Measurements from ENCODE around the gene FAXDC2. TPM values are rescaled to one million over a fixed set of nuclear protein-coding genes. Genes with fewer than 3 reads are reported as not detected.

The FAXDC2 gene
- total and polyA plus RNA-seq, 9 of the 15 experiments (the other 6 are each of a cell fraction or from before 2014, with no cell fraction given): 2.4 to 30.0 (median 9.9) TPM

GRCh38 chr5:154823605-154824004 is 26.8 kb downstream of the FAXDC2 start:
- peaks cover 76% of the 10 kb centered on the region for H3K36me3 ChIP-seq (ENCODE audit: control insufficient read depth, insufficient read depth, low read length)
- H3K27me3 ChIP-seq (ENCODE audit: control insufficient read depth in 2 of 2, insufficient read depth in 2 of 2, low read length in 2 of 2): no peaks in the 10 kb centered on the region
- ATAC-seq (no peak), DNase-seq (ENCODE audit: extremely low read depth in 1 of 4, low spot score in 3 of 4) (no peak), FAIRE-seq (no peak)
- H3K79me2 ChIP-seq (ENCODE audit: control insufficient read depth, insufficient read depth, low read length): peaks cover 5% of the 10 kb centered on the region; the same call in 1 of the 3 replicates
- no peaks in the 10 kb centered on the region for H3K9me3 ChIP-seq (replicated peaks; ENCODE audit: control insufficient read depth, insufficient read depth, low read depth, low read length)
- H3K9me1 ChIP-seq (ENCODE audit: control insufficient read depth, insufficient read depth, low read length): peaks cover 3% of the 10 kb centered on the region
- ChIA-PET POLR2A (interaction anchor here (0.6 kb wide), 1 partner anchor 33 kb away, joined by 5 read pairs; no protein-coding TSS in a partner anchor), CTCF (ENCODE audit: low intra/inter-chr PET ratio) (interaction anchor here (0.6 kb wide), 1 partner anchor 167 kb away, joined by 3 read pairs; no protein-coding TSS in a partner anchor)
- WGBS (ENCODE audit: insufficient coverage, low coverage, missing lambda C conversion rate): 84% methylated on average over 4 of the region's 4 CpGs
- intact Hi-C loops (cut with micrococcal nuclease): no loop called here
- H3K4me1 ChIP-seq (replicated peaks in 1 of 2; ENCODE audit: control insufficient read depth in 2 of 2, insufficient read depth in 2 of 2, low read length in 2 of 2): peaks cover 7% of the 10 kb centered on the region in 2 experiments
- no peak overlapping the region for H3K4me2 ChIP-seq (ENCODE audit: insufficient read depth, low read length)
- no peak for TF ChIP-seq ZNF184 (CRISPR knock-in tag; IDR thresholded peaks at IDR 0.05)
- no peak for TF ChIP-seq SLC30A9 (CRISPR knock-in tag; IDR thresholded peaks at IDR 0.05)
- TF ChIP-seq NFRKB (IDR thresholded peaks at IDR 0.05; ENCODE audit: low read depth): no peak
- TF ChIP-seq CTCFL (IDR thresholded peaks at IDR 0.05; ENCODE audit: borderline replicate concordance, insufficient read depth, low read depth, low read length, poor library complexity, severe bottlenecking): no peak
- TF ChIP-seq MED1 (CRISPR knock-in tag; IDR thresholded peaks at IDR 0.05; ENCODE audit: borderline replicate concordance): no peak
- TF ChIP-seq ZC3H11A (IDR thresholded peaks at IDR 0.05; ENCODE audit: low read depth, low read length): no peak
- TF ChIP-seq XRCC5 (IDR thresholded peaks at IDR 0.05; ENCODE audit: low read depth, low read length): no peak
- TF ChIP-seq, protein P1, sequence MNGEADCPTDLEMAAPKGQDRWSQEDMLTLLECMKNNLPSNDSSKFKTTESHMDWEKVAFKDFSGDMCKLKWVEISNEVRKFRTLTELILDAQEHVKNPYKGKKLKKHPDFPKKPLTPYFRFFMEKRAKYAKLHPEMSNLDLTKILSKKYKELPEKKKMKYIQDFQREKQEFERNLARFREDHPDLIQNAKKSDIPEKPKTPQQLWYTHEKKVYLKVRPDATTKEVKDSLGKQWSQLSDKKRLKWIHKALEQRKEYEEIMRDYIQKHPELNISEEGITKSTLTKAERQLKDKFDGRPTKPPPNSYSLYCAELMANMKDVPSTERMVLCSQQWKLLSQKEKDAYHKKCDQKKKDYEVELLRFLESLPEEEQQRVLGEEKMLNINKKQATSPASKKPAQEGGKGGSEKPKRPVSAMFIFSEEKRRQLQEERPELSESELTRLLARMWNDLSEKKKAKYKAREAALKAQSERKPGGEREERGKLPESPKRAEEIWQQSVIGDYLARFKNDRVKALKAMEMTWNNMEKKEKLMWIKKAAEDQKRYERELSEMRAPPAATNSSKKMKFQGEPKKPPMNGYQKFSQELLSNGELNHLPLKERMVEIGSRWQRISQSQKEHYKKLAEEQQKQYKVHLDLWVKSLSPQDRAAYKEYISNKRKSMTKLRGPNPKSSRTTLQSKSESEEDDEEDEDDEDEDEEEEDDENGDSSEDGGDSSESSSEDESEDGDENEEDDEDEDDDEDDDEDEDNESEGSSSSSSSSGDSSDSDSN (IDR thresholded peaks at IDR 0.05; ENCODE audit: borderline replicate concordance in 1 of 2, low read depth in 2 of 2, low read length in 2 of 2): no peak
- TF ChIP-seq HMG20B (CRISPR knock-in tag; IDR thresholded peaks at IDR 0.05): no peak
- TF ChIP-seq ZSCAN29 (IDR thresholded peaks at IDR 0.05): no peak
- no peak for TF ChIP-seq POLR3A (IDR thresholded peaks at IDR 0.05; ENCODE audit: borderline replicate concordance, extremely low read depth, insufficient read depth, insufficient read length)
- TF ChIP-seq GTF2A2 (tag; IDR thresholded peaks at IDR 0.05): no peak
- TF ChIP-seq, protein P2, sequence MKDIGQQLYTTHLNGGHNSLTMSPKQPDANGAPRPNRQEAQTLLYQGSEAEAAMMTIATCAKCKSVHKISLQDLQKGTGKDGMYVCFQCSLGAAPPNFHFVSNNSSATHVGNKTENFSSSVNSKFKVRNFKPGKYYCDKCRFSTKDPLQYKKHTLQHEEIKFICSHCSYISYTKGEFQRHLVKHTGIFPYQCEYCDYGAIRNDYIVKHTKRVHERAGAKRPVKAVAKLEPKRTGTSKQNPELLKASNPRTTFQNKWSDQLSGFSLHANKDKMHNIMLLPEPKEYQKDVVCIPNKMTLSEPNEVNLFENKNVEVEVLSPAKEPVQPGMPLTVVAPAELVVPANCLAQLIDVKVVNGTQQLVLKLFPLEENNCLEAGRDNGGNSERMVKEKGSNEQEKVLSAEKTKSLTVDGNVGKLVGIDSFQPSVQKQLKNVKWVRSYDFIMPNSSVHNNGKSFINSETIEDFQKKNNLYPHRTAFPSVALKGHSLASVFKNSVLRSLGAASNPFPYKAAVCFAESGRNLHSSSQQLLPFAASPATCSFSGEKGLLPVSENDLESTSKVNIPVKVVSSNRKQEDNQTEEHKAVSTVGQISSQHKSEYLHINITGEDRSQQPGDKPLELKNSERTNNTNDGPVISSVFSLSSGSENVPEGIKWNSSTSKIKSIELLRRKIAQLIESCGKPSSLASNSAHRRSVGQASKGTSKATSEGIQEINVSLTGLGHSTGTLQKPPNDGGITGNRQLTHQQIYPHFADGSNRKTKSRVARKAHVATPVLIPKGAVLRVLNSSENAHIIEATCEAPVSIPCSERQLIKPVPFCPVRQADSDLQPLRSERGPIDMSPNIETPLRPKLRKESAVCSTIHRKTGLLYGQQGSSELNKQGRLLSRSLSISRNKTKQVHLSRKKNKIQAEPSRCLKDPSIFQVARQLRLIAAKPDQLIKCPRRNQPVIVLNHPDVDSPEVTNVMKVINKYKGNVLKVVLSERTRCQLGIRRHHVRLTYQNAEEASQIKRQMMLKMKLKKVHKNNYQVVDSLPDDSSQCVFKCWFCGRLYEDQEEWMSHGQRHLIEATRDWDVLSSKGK (CRISPR knock-in tag; IDR thresholded peaks at IDR 0.05): no peak
- TF ChIP-seq PCBP2 (IDR thresholded peaks at IDR 0.05; ENCODE audit: low read depth, low read length, poor library complexity, severe bottlenecking): no peak
- TF ChIP-seq ARID2 (IDR thresholded peaks at IDR 0.05): no peak
- no peak for TF ChIP-seq ZNF668 (CRISPR knock-in tag; IDR thresholded peaks at IDR 0.05)
- no peak overlapping the region for H3K27ac ChIP-seq (ENCODE audit: extremely low read depth, low read depth, low read length)
- in situ Hi-C loops (cut with MboI): no loop called here
- no peak overlapping the region for H2AFZ ChIP-seq (ENCODE audit: low read depth, low read length)
- 0 out of 4 replicates have a peak overlapping the region, but pooled peaks of 1 of the 2 experiments have one; percentile 0 for H3K9ac ChIP-seq (ENCODE audit: insufficient read depth in 1 of 2, low read depth in 2 of 2, low read length in 2 of 2)
- H4K20me1 ChIP-seq (replicated peaks; ENCODE audit: control insufficient read depth, insufficient read depth, low read length): peaks cover 3% of the 10 kb centered on the region; the same call in 1 of the 2 replicates
- BruUV-seq (replicated peaks): no TSS peak
- no peak overlapping the region for H3K4me3 ChIP-seq

Data from K562 (cell line).